IMR-90 (cell line): Measurements from ENCODE around the gene ERBB4. TPM values are rescaled to one million over a fixed set of nuclear protein-coding genes. Genes with fewer than 3 reads are reported as not detected.

Source experiments
- ATAC-seq: fragments of 200-7000 bp; cut with Tn5 transposase; 2 replicates; pipeline ENCODE4 v1.9.1; 2020; ENCODE audit warnings: low read depth, mild to moderate bottlenecking, moderate library complexity
- BruUV-seq: library from RNA; stranded (reverse); fragments of 400-500 nt; replicated peaks from 2 replicates; lab custom pipeline; 2021; lab: Mats Ljungman, UMichigan
- CTCF ChIA-PET: fragments of 300-600 bp; formaldehyde crosslinking; extraction: SDS; loops from one replicate; lab custom pipeline; 2021; ENCODE audit warnings: antibody characterized with exemption; lab: Yijun Ruan, JAX
- POLR2A ChIA-PET: fragments of 300-600 bp; sonication (Branson Sonifier 250); formaldehyde crosslinking; loops from one replicate; lab custom pipeline; 2022; ENCODE audit warnings: antibody characterized with exemption; ENCODE audit not compliant: unreplicated experiment; lab: Charles Lee
- DNase-seq: peaks from one replicate; pipeline ENCODE4 v3.0.0; 2013
- H2AFZ ChIP-seq: replicated peaks from 2 replicates; pipeline ENCODE3; 2013; ENCODE audit warnings: low read length, mild to moderate bottlenecking; ENCODE audit not compliant: poor library complexity
- H2AK5ac ChIP-seq: 2 replicates; pipeline ENCODE4 v1.6.1; 2013; ENCODE audit warnings: low read depth, low read length, inconsistent platforms
- H2AK9ac ChIP-seq: replicated peaks from 2 replicates; pipeline ENCODE3; 2013; ENCODE audit warnings: mild to moderate bottlenecking, low read depth, low read length, moderate library complexity; ENCODE audit not compliant: poor library complexity
- H2BK120ac ChIP-seq: 2 replicates; pipeline ENCODE4 v1.6.1; 2013; ENCODE audit warnings: low read depth, low read length, inconsistent platforms
- H2BK15ac ChIP-seq: 3 replicates; pipeline ENCODE4 v1.6.1; 2013; ENCODE audit warnings: low read depth, low read length, inconsistent platforms
- H2BK20ac ChIP-seq: 2 replicates; pipeline ENCODE4 v1.6.1; 2013; ENCODE audit warnings: low read depth, mild to moderate bottlenecking, inconsistent platforms, low read length, moderate library complexity
- H2BK5ac ChIP-seq: 2 replicates; pipeline ENCODE4 v1.6.1; 2013; ENCODE audit warnings: mild to moderate bottlenecking, low read depth, low read length, inconsistent platforms; ENCODE audit not compliant: poor library complexity, severe bottlenecking
- H3K14ac ChIP-seq: replicated peaks from 2 replicates; pipeline ENCODE4 v1.6.1; 2013; ENCODE audit warnings: low read depth, low read length, inconsistent platforms
- H3K18ac ChIP-seq: 2 replicates; pipeline ENCODE4 v1.6.1; 2013; ENCODE audit warnings: low read depth, low read length, control low read depth
- H3K23ac ChIP-seq: 2 replicates; pipeline ENCODE4 v1.6.1; 2013; ENCODE audit warnings: low read depth, low read length, inconsistent platforms
- H3K27ac ChIP-seq: 2 replicates; pipeline ENCODE4 v1.5.1; 2013; ENCODE audit warnings: mild to moderate bottlenecking, control low read depth, low read length; ENCODE audit not compliant: insufficient read depth
- H3K27me3 ChIP-seq: 2 replicates; pipeline ENCODE4 v1.6.1; 2013; ENCODE audit warnings: low read length; ENCODE audit not compliant: control insufficient read depth, insufficient read depth
- H3K36me3 ChIP-seq: 2 replicates; pipeline ENCODE4 v1.6.1; 2013; ENCODE audit warnings: low read length, mixed read lengths; ENCODE audit not compliant: control insufficient read depth, insufficient read depth
- H3K4ac ChIP-seq: 2 replicates; pipeline ENCODE4 v1.6.1; 2013; ENCODE audit warnings: low read depth, low read length, inconsistent platforms
- H3K4me1 ChIP-seq: 2 replicates; pipeline ENCODE4 v1.6.1; 2013; ENCODE audit warnings: low read length, mixed read lengths; ENCODE audit not compliant: control insufficient read depth, insufficient read depth
- H3K4me2 ChIP-seq: 2 replicates; pipeline ENCODE4 v1.6.1; 2013; ENCODE audit warnings: low read depth, mild to moderate bottlenecking, control low read depth, low read length, moderate library complexity
- H3K4me3 ChIP-seq: 2 replicates; pipeline ENCODE4 v1.5.1; 2013; ENCODE audit warnings: low read depth, mild to moderate bottlenecking, control low read depth, low read length, moderate library complexity; ENCODE audit not compliant: insufficient read depth
- H3K56ac ChIP-seq: 2 replicates; pipeline ENCODE4 v1.6.1; 2013; ENCODE audit warnings: low read length, inconsistent platforms; ENCODE audit not compliant: insufficient read depth; ENCODE audit errors: extremely low read depth
- H3K79me1 ChIP-seq, 2 experiments: 2 replicates each; pipeline ENCODE4 v1.6.1; 2013; ENCODE audit warnings: low read length in 2 of 2, inconsistent platforms in 1 of 2, low read depth in 1 of 2
- H3K9ac ChIP-seq: 2 replicates; pipeline ENCODE4 v1.6.1; 2013; ENCODE audit warnings: low read depth, low read length, control low read depth
- H3K9me1 ChIP-seq: 2 replicates; pipeline ENCODE4 v1.6.1; 2013; ENCODE audit warnings: low read length, inconsistent platforms; ENCODE audit not compliant: insufficient read depth
- H3K9me3 ChIP-seq: 2 replicates; pipeline ENCODE4 v1.6.1; 2013; ENCODE audit warnings: low read length; ENCODE audit not compliant: control insufficient read depth, insufficient read depth
- H4K20me1 ChIP-seq: 2 replicates; pipeline ENCODE4 v1.6.1; 2013; ENCODE audit warnings: low read length, inconsistent platforms; ENCODE audit not compliant: insufficient read depth
- H4K5ac ChIP-seq: 2 replicates; pipeline ENCODE4 v1.6.1; 2013; ENCODE audit warnings: mild to moderate bottlenecking, low read depth, low read length, control low read depth
- H4K8ac ChIP-seq, 2 experiments: 2 replicates each; pipeline ENCODE4 v1.6.1; 2013; ENCODE audit warnings: low read depth in 2 of 2, low read length in 2 of 2, control low read depth in 1 of 2, inconsistent platforms in 1 of 2
- H4K91ac ChIP-seq: 2 replicates; pipeline ENCODE4 v1.6.1; 2013; ENCODE audit warnings: low read depth, low read length, inconsistent platforms; ENCODE audit not compliant: insufficient read depth
- BHLHE40 ChIP-seq: fragments of 150-350 bp; IDR thresholded peaks from 2 replicates; pipeline ENCODE4 v1.6.1; 2016; ENCODE audit warnings: mild to moderate bottlenecking, low read depth, low read length
- CEBPB ChIP-seq: IDR thresholded peaks from 2 replicates; pipeline ENCODE4 v1.6.1; 2012; ENCODE audit warnings: low read depth, low read length, improper control_type of control experiment
- MAZ ChIP-seq: IDR thresholded peaks from 2 replicates; pipeline ENCODE4 v1.6.1; 2012; ENCODE audit warnings: low read depth, mild to moderate bottlenecking, low read length, improper control_type of control experiment, moderate library complexity, borderline replicate concordance
- SMC3 ChIP-seq: fragments of 150-350 bp; IDR thresholded peaks from 2 replicates; pipeline ENCODE4 v1.6.1; 2016; ENCODE audit warnings: low read depth, mild to moderate bottlenecking, antibody characterized with exemption, low read length, moderate library complexity
- WGBS, 2 experiments: methylation state at CpG; one replicate each; pipeline versions ENCODE4 v1.1.5 to v1.1.7; 2013; ENCODE audit warnings: missing lambda C conversion rate in 2 of 2; ENCODE audit not compliant: insufficient read length in 1 of 2; ENCODE audit errors: extremely low coverage in 2 of 2; 5-methylcytosine and 5-hydroxymethylcytosine counted together
- dilution Hi-C: fragments of 300-500 bp; cut with HindIII; formaldehyde crosslinking; loops from one replicate; pipeline ENCODE4 v1.14.3; 2018; ENCODE audit warnings: low sequenced_read_pairs; ENCODE audit not compliant: unreplicated experiment
- in situ Hi-C: fragments of 300-500 bp; cut with MboI; formaldehyde crosslinking; loops from 3 replicates; pipeline ENCODE4 v1.14.3; 2019; ENCODE audit warnings: low sequenced_read_pairs, inconsistent platforms, mixed read lengths
- intact Hi-C: fragments of 100-400 bp; cut with micrococcal nuclease; formaldehyde crosslinking; loops from 2 replicates; pipeline ENCODE4 v1.10.0; 2022
- polyA plus RNA-seq, 3 experiments: library from polyadenylated mRNA; depleted of rRNA; stranded (reverse); fragments of >200 nt; gene quantifications; 2 replicates each; pipeline ENCODE4 v1.2.3, GENCODE V29; 2012; ENCODE audit warnings: low replicate concordance in 1 of 3
- total RNA-seq: library from RNA; depleted of rRNA; stranded (reverse); fragments of >200 nt; gene quantifications from 2 replicates; pipeline ENCODE4 v1.2.3, GENCODE V29; 2012
- TF ChIP-seq, protein P1 (sequence below): fragments of 150-350 bp; IDR thresholded peaks from 2 replicates; pipeline ENCODE4 v1.6.1; 2017; ENCODE audit warnings: mild to moderate bottlenecking, antibody characterized with exemption, low read length, low read depth

ERBB4 gene
- total and polyA plus RNA-seq, 2 of the 4 experiments (the other 2 are of a cell fraction) = not detected

DNA sequence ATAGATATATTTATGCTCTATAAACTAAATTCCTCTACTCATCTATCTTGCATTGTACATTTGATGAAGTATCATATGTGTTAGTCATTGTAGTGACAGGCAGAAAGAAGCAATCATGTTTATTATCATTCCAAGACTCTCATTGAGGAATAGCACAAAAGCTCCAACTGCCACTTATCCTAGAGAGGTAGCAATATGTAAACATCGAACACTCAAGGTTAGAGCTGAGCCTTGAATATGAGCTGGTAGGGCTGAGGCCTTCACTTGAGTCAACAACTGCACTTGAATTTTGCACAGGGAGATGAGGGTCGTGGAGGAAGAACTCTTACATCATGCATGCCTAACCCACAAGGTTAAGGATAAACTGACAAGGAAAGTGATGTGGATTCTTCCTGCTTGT is 1081.3 kb downstream of the ERBB4 start:
- Histone ChIP-seq H2BK15ac (no peak overlapping the region), H3K9me3 (peaks cover 2% of the 10 kb centered on the region; the same call in 1 of the 2 replicates), H2AK9ac (no peak overlapping the region), H2AK5ac (no peak overlapping the region), H3K79me1 (no peaks in the 10 kb centered on the region), H3K4ac (no peak overlapping the region), H4K20me1 (no peaks in the 10 kb centered on the region), H3K9me1 (no peaks in the 10 kb centered on the region), H3K56ac (no peak overlapping the region), H4K5ac (no peak overlapping the region), H3K4me3 (no peak overlapping the region), H3K27ac (no peak overlapping the region), H3K27me3 (no peaks in the 10 kb centered on the region), H2BK5ac (no peak overlapping the region), H4K8ac (no peak overlapping the region), H3K9ac (no peak overlapping the region), H3K23ac (no peak overlapping the region), H4K91ac (no peak overlapping the region), H3K14ac (no peak overlapping the region), H3K36me3 (no peaks in the 10 kb centered on the region), H2BK20ac (no peak overlapping the region), H3K18ac (no peak overlapping the region), H3K4me1 (no peaks in the 10 kb centered on the region), H3K4me2 (no peak overlapping the region), H2BK120ac (no peak overlapping the region), H2AFZ (no peak overlapping the region)
- CTCF ChIA-PET = no interaction called here
- ATAC-seq (no peak), DNase-seq (no peak)
- POLR2A ChIA-PET = no interaction called here
- TF ChIP-seq, protein P1, sequence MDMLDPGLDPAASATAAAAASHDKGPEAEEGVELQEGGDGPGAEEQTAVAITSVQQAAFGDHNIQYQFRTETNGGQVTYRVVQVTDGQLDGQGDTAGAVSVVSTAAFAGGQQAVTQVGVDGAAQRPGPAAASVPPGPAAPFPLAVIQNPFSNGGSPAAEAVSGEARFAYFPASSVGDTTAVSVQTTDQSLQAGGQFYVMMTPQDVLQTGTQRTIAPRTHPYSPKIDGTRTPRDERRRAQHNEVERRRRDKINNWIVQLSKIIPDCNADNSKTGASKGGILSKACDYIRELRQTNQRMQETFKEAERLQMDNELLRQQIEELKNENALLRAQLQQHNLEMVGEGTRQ = no peak
- TF ChIP-seq CEBPB = no peak
- TF ChIP-seq BHLHE40 = no peak
- TF ChIP-seq MAZ = no peak
- no peak for TF ChIP-seq SMC3
- intact Hi-C loops (no loop called here), in situ Hi-C loops (no loop called here), dilution Hi-C loops (no loop called here)
- BruUV-seq = no TSS peak
- WGBS, 2 experiments = no CpG with 5 or more reads among the region's 2 CpGs
